Smooth muscle cell (in vitro differentiated cells): ENCODE data around the gene ELK1. TPM values are rescaled to one million over a fixed set of nuclear protein-coding genes. Genes with fewer than 3 reads are reported as not detected.

ENCODE experiments used
- DNase-seq: peaks from one replicate; lab custom pipeline; 2025; ENCODE audit not compliant: unreplicated experiment; lab: John Stamatoyannopoulos, UW
- H2AFZ ChIP-seq: fragments of 200-600 bp; sonication (generic); 2 replicates; pipeline ENCODE4 v1.6.0; 2016; ENCODE audit warnings: antibody characterized with exemption, low read depth, mild to moderate bottlenecking
- H3F3A ChIP-seq: fragments of 200-600 bp; sonication (generic); 2 replicates; pipeline ENCODE4 v1.6.0; 2017; ENCODE audit warnings: antibody characterized with exemption, low read depth
- H3K27ac ChIP-seq: fragments of 200-600 bp; sonication (generic); 2 replicates; pipeline ENCODE4 v1.5.1; 2016; ENCODE audit warnings: low read depth, mild to moderate bottlenecking
- H3K27me3 ChIP-seq: fragments of 200-600 bp; sonication (generic); 2 replicates; pipeline ENCODE4 v1.6.1; 2016; ENCODE audit warnings: low read depth, mild to moderate bottlenecking
- H3K36me3 ChIP-seq: fragments of 200-600 bp; sonication (generic); 2 replicates; pipeline ENCODE4 v1.5.1; 2016; ENCODE audit warnings: low read depth
- H3K4me1 ChIP-seq: fragments of 200-600 bp; sonication (generic); 2 replicates; pipeline ENCODE4 v1.5.1; 2016; ENCODE audit warnings: low read depth
- H3K4me2 ChIP-seq: fragments of 200-600 bp; sonication (generic); 2 replicates; pipeline ENCODE4 v1.6.0; 2016; ENCODE audit warnings: mild to moderate bottlenecking
- H3K4me3 ChIP-seq: fragments of 200-600 bp; sonication (generic); 2 replicates; pipeline ENCODE4 v1.5.1; 2016; ENCODE audit warnings: mild to moderate bottlenecking
- H3K79me2 ChIP-seq: fragments of 200-600 bp; sonication (generic); 2 replicates; pipeline ENCODE4 v1.6.0; 2016; ENCODE audit warnings: low read depth, mild to moderate bottlenecking
- H3K9ac ChIP-seq: fragments of 200-600 bp; sonication (generic); 2 replicates; pipeline ENCODE4 v1.6.0; 2016; ENCODE audit warnings: low read depth
- H3K9me3 ChIP-seq: fragments of 200-600 bp; sonication (generic); replicated peaks from 2 replicates; pipeline ENCODE4 v1.5.1; 2016; ENCODE audit warnings: low read depth
- H4K20me1 ChIP-seq: fragments of 200-600 bp; sonication (generic); 2 replicates; pipeline ENCODE4 v1.6.0; 2016; ENCODE audit warnings: low read depth
- WGBS: methylation state at CpG from one replicate; pipeline ENCODE4 v1.1.7; 2016; ENCODE audit warnings: low lambda C conversion rate; 5-methylcytosine and 5-hydroxymethylcytosine counted together
- polyA plus RNA-seq: library from polyadenylated mRNA; unstranded; fragments of >200 nt; fragmentation: Nextera tagmentation; extraction: Ambion mirVana; gene quantifications from 2 replicates; pipeline ENCODE4 v1.2.1, GENCODE V29; 2016
- total RNA-seq: library from RNA; depleted of rRNA; stranded (reverse); fragments of >200 nt; gene quantifications from 2 replicates; pipeline ENCODE4 v1.2.3, GENCODE V29; 2014
- TF ChIP-seq, protein P1 (sequence below): fragments of 200-600 bp; sonication (generic); IDR thresholded peaks from 2 replicates; pipeline ENCODE4 v1.5.1; 2017; ENCODE audit warnings: borderline replicate concordance, mild to moderate bottlenecking, antibody characterized with exemption; ENCODE audit not compliant: insufficient read depth, poor library complexity, severe bottlenecking

Gene ELK1
- total and polyA plus RNA-seq, 2 experiments from 2014 or later, result 21.1 to 33.2 TPM

- H2AFZ ChIP-seq, result no peak overlapping the region
- no peak overlapping the region for H3K4me3 ChIP-seq
- no peaks in the 10 kb centered on the region for H3K79me2 ChIP-seq
- TF ChIP-seq, protein P1, sequence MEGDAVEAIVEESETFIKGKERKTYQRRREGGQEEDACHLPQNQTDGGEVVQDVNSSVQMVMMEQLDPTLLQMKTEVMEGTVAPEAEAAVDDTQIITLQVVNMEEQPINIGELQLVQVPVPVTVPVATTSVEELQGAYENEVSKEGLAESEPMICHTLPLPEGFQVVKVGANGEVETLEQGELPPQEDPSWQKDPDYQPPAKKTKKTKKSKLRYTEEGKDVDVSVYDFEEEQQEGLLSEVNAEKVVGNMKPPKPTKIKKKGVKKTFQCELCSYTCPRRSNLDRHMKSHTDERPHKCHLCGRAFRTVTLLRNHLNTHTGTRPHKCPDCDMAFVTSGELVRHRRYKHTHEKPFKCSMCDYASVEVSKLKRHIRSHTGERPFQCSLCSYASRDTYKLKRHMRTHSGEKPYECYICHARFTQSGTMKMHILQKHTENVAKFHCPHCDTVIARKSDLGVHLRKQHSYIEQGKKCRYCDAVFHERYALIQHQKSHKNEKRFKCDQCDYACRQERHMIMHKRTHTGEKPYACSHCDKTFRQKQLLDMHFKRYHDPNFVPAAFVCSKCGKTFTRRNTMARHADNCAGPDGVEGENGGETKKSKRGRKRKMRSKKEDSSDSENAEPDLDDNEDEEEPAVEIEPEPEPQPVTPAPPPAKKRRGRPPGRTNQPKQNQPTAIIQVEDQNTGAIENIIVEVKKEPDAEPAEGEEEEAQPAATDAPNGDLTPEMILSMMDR, result no peak
- WGBS, result 76% methylated on average over 5 of the region's 5 CpGs
- DNase-seq, result no peak
- H3F3A ChIP-seq, result no peaks in the 10 kb centered on the region
- no peaks in the 10 kb centered on the region for H3K4me1 ChIP-seq
- no peaks in the 10 kb centered on the region for H3K9me3 ChIP-seq
- no peaks in the 10 kb centered on the region for H3K27me3 ChIP-seq
- H3K36me3 ChIP-seq, result no peaks in the 10 kb centered on the region
- H3K27ac ChIP-seq, result no peak overlapping the region
- H3K9ac ChIP-seq, result no peak overlapping the region
- H4K20me1 ChIP-seq, result peaks cover 3% of the 10 kb centered on the region
- no peak overlapping the region for H3K4me2 ChIP-seq
These were observed 59.4 kb downstream of the ELK1 start for GRCh38 chrX:47590984-47591383.

DNA sequence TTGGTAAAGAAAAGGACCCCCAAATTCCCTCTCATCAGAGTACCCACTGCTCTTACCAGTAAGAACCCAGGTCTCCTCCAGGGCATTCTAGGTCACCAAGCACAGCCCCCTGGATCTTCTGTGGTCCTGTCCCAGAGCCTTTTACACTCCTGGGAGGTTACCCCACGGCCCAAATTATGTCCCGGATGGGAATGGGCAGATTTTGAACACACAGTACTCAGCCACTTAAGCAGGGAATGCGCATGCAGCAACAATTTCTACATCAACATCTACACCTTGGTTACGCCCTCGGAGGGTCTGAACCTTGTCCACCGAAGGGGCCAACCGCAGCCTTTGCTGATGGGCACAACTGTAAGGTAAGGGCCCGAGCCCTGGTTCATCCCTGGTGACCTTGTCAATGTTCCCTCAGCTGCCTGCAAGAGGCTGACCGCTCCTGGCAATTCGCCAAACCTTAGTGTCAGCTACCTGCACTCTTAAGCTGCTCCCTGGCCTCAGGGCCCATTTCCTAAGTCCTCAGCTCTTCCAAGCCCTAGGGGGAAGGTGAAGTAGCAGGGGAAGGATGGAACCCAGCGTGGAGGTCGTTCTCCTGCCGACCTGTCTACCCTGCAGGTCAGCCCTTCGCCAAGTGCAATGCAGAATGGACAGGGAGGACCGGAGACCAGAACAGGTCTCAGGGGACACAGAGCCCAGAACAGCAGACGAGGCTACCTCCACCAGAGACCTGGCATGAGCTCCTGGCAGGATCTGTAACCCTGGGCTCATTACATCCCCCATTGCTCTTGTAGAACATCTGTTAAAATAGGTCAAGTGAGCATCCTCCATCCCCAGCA is 62.2 kb downstream of the ELK1 start:
- Histone ChIP-seq H3K79me2 (peaks cover 14% of the 10 kb centered on the region), H2AFZ (no peak overlapping the region)
- WGBS, result 75% methylated on average over 16 of the region's 16 CpGs

DNA sequence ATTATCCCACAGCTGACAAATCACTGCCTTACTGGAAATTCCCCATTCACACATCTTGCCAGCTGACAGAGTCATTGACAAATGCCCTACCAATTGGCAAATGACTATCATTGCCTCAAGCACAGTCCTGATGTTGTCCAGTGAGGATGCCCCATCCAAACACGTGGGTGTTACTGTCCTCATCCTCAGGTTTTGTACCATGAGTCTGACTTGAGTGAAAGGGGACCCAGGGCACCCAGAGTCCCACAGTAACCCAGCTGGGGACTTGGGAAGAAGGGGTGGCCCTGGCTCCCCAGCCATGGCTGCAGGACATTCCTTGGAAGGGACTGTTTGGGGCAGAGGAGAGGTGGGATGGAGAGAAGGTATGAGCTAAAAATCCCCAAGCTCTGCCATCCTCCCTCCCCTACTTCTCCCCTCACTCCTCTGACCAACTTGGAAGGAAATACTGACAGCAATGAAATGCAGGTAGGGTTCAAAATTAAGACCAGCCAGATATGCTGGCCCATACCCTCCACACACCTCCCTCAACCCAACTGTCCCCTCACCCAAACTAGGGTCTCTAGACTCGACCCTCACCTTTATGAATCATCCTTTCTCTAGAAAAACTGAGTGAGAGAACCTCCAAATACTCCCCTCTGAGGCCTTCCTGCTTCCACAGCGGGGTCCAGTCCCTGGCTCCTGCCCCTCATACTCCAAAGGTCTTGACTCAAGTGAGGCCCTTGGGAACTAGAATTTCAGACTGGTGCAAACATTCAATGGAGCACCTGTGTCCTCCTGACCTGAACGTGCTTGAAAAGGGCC is 63.1 kb downstream of the ELK1 start:
- H3K79me2 ChIP-seq, result peaks cover 17% of the 10 kb centered on the region
- H2AFZ ChIP-seq, result no peak overlapping the region
- H3F3A ChIP-seq, result no peaks in the 10 kb centered on the region
- H4K20me1 ChIP-seq, result peaks cover 29% of the 10 kb centered on the region
- H3K27me3 ChIP-seq, result no peaks in the 10 kb centered on the region
- no peak overlapping the region for H3K9ac ChIP-seq
- no peaks in the 10 kb centered on the region for H3K9me3 ChIP-seq
- H3K4me2 ChIP-seq, result no peak overlapping the region
- H3K4me3 ChIP-seq, result no peak overlapping the region
- no peaks in the 10 kb centered on the region for H3K36me3 ChIP-seq
- DNase-seq, result no peak
- no peaks in the 10 kb centered on the region for H3K4me1 ChIP-seq
- TF ChIP-seq, protein P1, result no peak
- 52% methylated on average over 4 of the region's 4 CpGs for WGBS
- H3K27ac ChIP-seq, result no peak overlapping the region

More for the DNA sequence above, 62.2 kb downstream of the ELK1 start:
- no peak overlapping the region for H3K27ac ChIP-seq
- H3K4me1 ChIP-seq, result no peaks in the 10 kb centered on the region
- H3K4me3 ChIP-seq, result no peak overlapping the region
- H3K36me3 ChIP-seq, result no peaks in the 10 kb centered on the region
- TF ChIP-seq, protein P1, result no peak
- DNase-seq, result no peak
- H3K9ac ChIP-seq, result no peak overlapping the region
- H4K20me1 ChIP-seq, result peaks cover 29% of the 10 kb centered on the region
- H3K27me3 ChIP-seq, result no peaks in the 10 kb centered on the region
- no peaks in the 10 kb centered on the region for H3K9me3 ChIP-seq
- H3K4me2 ChIP-seq, result no peak overlapping the region
- no peaks in the 10 kb centered on the region for H3F3A ChIP-seq
